ENCODE measurements around the gene JSRP1. TPM values are rescaled to one million over a fixed set of nuclear protein-coding genes. Genes with fewer than 3 reads are reported as not detected.

The JSRP1 gene
- total and polyA plus RNA-seq, 2 of the 8 experiments (the other 6 are each of a cell fraction or from before 2014, with no cell fraction given): 0.24 to 0.56 TPM

DNA sequence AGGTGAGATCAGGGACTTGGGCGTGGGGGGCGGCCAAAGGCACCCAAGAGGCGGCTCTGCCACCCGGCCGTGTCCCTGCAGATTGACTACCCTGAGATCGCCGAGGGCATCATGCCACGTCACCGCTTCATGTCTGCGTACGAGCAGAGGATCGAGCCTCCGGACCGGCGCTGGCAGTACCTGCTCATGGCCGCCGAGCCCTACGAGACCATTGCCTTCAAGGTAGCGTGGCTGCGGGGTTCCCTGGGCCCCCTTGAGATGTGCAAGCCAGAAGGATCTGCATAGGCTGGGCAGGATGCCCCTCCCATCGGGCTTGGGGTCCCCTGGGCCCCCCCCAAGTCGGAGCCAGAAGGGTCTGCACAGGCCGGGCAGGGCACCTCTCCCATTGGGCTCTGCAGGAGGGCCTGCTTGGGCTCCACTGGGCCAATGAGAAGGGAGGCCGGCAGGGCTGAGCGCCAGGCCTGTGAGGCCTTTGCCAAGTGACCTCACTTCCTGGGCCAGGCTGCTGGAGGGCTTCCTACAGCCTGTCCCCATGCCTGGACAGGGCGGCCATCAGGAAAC, 9.3 kb downstream of the JSRP1 start:
- H3K79me1 ChIP-seq (ENCODE audit: low read depth, low read length): peaks cover 7% of the 10 kb centered on the region
- no peak overlapping the region for H2AK5ac ChIP-seq (ENCODE audit: low read depth, low read length)
- H3K56ac ChIP-seq (replicated peaks; ENCODE audit: insufficient read length, low read depth, low read length): no peak overlapping the region
- H3K18ac ChIP-seq (ENCODE audit: extremely low read depth, low read length): no peak overlapping the region
- DNase-seq (ENCODE audit: low read depth in 1 of 2, low spot score in 2 of 2) (no peak), FAIRE-seq (no peak)
- H3K27me3 ChIP-seq (replicated peaks in 1 of 4; ENCODE audit: control insufficient read depth in 3 of 4, extremely low read depth in 1 of 4, insufficient read depth in 3 of 4, low read length in 3 of 4): peaks cover 0 to 3% (median under 1%) of the 10 kb centered on the region in 4 experiments; a peak in 1 of 7 replicates
- H3K23ac ChIP-seq (ENCODE audit: insufficient read length): no peak overlapping the region
- TF ChIP-seq CEBPB (IDR thresholded peaks at IDR 0.05; ENCODE audit: low read depth, low read length) (no peak), KDM5A (IDR thresholded peaks at IDR 0.05; ENCODE audit: low read length) (no peak), CTBP2 (IDR thresholded peaks at IDR 0.05; ENCODE audit: borderline replicate concordance, insufficient read depth, insufficient read length, low read length) (no peak), GTF2F1 (IDR thresholded peaks at IDR 0.05; ENCODE audit: borderline replicate concordance, low read depth, low read length) (no peak), SUZ12 (IDR thresholded peaks at IDR 0.05; ENCODE audit: low read length) (no peak), HDAC6 (IDR thresholded peaks at IDR 0.05; ENCODE audit: low read depth, low read length) (no peak), RNF2 (IDR thresholded peaks at IDR 0.05; ENCODE audit: borderline replicate concordance, low read depth, low read length, missing control alignments, poor library complexity, severe bottlenecking) (no peak)
- TF ChIP-seq, protein P1, sequence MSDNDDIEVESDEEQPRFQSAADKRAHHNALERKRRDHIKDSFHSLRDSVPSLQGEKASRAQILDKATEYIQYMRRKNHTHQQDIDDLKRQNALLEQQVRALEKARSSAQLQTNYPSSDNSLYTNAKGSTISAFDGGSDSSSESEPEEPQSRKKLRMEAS (IDR thresholded peaks at IDR 0.05): no peak
- no peak overlapping the region for H3K4ac ChIP-seq (replicated peaks; ENCODE audit: insufficient read length, low read depth, low read length)
- ChIA-PET CTCF (ENCODE audit: partially characterized antibody) (interaction anchor here (0.7 to 2.6 kb wide), 2 partner anchors 11 to 14 kb away, joined by 4 to 11 read pairs; partner anchors contain the start of gene PLEKHJ1), POLR2A (ENCODE audit: partially characterized antibody) (interaction anchor here (1.2 to 10.3 kb wide), 5 partner anchors 9 to 69 kb away, joined by 3 to 206 read pairs (median 5); partner anchors contain the start of genes AMH and JSRP1)
- peak overlapping the region; percentile 85 for H4K8ac ChIP-seq (ENCODE audit: extremely low read depth, insufficient read depth, low read length)
- H2BK5ac ChIP-seq (ENCODE audit: low read depth, low read length): no peak overlapping the region
- no peak overlapping the region for H2BK15ac ChIP-seq (ENCODE audit: low read length)
- no peak overlapping the region for H2BK20ac ChIP-seq (ENCODE audit: low read length)
- peaks cover 27 to 43% of the 10 kb centered on the region in 2 experiments for H4K20me1 ChIP-seq (replicated peaks in 1 of 2; ENCODE audit: control insufficient read depth in 1 of 2, insufficient read depth in 2 of 2, low read length in 2 of 2)
- no peak overlapping the region for H3K4me2 ChIP-seq (ENCODE audit: insufficient read depth in 1 of 2, low read depth in 2 of 2, low read length in 2 of 2)
- no peak overlapping the region for H3K27ac ChIP-seq (ENCODE audit: low read depth, low read length)
- WGBS, 2 experiments (ENCODE audit: extremely low coverage in 1 of 2, insufficient coverage in 1 of 2, insufficient read length in 1 of 2, insufficient replicate concordance in 2 of 2, low coverage in 1 of 2, low lambda C conversion rate in 2 of 2, missing lambda C conversion rate in 1 of 2): 91% methylated on average over 24 of the region's 26 CpGs; no CpG with 5 or more reads in 1 of the 2 experiments
- H2AFZ ChIP-seq (ENCODE audit: low read length): no peak overlapping the region
- peaks cover 6 to 22% of the 10 kb centered on the region in 2 experiments; a peak in 3 of 4 replicates for H3K79me2 ChIP-seq (ENCODE audit: control insufficient read depth in 1 of 2, insufficient read depth in 2 of 2, low read length in 2 of 2)
- no peaks in the 10 kb centered on the region; a peak in 1 of 7 replicates for H3K4me1 ChIP-seq (replicated peaks in 1 of 4; ENCODE audit: control insufficient read depth in 3 of 4, insufficient read depth in 4 of 4, low read length in 3 of 4)
- H3K14ac ChIP-seq (ENCODE audit: insufficient read length): no peak overlapping the region
- H3K4me3 ChIP-seq (ENCODE audit: extremely low read depth in 1 of 4, insufficient read depth in 2 of 4, low read depth in 3 of 4, low read length in 4 of 4): no peak overlapping the region
- no peak overlapping the region for H4K91ac ChIP-seq (replicated peaks; ENCODE audit: insufficient read length, low read length)
- no peaks in the 10 kb centered on the region for H3K23me2 ChIP-seq (ENCODE audit: low read depth, low read length)
- H2BK12ac ChIP-seq (ENCODE audit: low read depth, low read length): no peak overlapping the region
- H3K36me3 ChIP-seq (ENCODE audit: control insufficient read depth in 2 of 4, insufficient read depth in 4 of 4, low read length in 3 of 4): peaks cover 28 to 49% (median 45%) of the 10 kb centered on the region in 4 experiments
- H2BK120ac ChIP-seq (replicated peaks; ENCODE audit: low read depth, low read length): no peak overlapping the region
- H3K9ac ChIP-seq (replicated peaks in 1 of 4; ENCODE audit: extremely low read depth in 1 of 4, low read depth in 3 of 4, low read length in 3 of 4): no peak overlapping the region
- no peaks in the 10 kb centered on the region; a peak in 1 of 4 replicates for H3K9me3 ChIP-seq (ENCODE audit: insufficient read depth in 2 of 2, low read depth in 1 of 2, low read length in 1 of 2)
- H4K5ac ChIP-seq (ENCODE audit: insufficient read length, low read depth, low read length): no peak overlapping the region
